Stimulated activated CD8-positive, alpha-beta memory T cell treated with anti-CD3 and anti-CD28 coated beads, Interleukin-7, amount 100 ng/mL, for 24 hours (primary cell): ENCODE data around the gene BAG2.
A peak's percentile ranks its signal among the peaks of the same experiment; 100 is the strongest.

Experiments
- DNase-seq: peaks from one replicate; pipeline ENCODE4 v3.0.0-alpha.2; 2020; ENCODE audit warnings: low read depth

BAG2 gene

DNA sequence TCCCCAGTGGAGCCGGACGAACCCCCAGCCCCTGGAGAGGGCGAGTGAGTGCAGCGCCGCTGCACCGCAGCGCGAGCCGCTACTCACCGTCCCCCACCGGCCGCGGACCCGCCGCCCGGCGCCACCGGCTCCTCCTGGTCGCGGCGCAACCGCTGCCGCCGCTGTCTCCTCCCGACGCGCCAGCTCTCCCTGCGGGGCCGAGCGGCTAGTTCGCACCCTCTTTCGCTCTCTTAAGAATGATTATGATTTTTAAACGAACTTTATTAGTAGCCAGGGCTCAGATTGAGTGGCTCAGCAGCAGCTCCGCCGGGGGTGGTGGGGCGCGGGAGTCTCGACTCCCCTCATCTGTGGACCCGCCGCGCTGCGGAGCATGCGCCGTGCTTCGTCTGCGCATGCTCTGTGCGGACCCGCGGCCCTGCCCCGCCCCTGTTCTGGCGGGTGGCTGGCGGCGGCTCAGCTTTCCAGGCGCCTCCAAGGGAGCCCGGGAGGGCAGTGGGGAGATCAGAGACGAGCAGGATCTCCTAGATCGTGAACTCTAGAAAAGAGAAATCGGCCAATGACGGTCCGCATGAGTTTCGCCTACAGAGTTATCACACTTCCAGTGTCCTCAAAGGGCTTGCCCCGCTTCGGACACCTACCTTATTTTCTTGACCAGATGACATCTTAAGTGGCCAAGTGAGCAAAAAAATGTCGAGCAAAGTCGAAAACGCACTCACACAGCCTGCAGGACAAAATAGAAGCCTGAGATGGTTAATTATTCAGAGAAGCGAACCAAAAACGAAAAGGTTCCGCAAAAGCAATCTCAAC is 50.0 kb downstream of the BAG2 start, which contains the start of gene RAB23:
TSS of gene RAB23 (minus strand) at position 372 of the 807 bp plus-strand sequence. CDS start 11,927 bp downstream, outside the sequence.
- peak; percentile 50 for DNase-seq

DNA sequence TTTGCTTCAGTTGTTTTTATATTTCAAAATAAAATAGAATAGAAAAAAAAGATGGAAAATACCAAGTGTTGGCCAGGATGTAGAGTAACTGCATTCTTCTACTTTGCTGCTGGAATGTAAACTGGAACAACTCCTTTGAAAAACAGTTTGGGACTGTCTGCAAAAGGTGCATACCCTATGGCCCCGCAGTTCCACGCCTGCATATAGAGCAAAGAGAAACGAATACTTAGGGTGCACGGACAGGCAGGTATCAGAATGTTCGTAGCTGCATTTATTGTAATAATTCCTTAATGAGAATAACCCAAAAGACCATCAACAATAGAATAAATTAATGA is 50.6 kb downstream of the BAG2 start:
- DNase-seq: no peak

DNA sequence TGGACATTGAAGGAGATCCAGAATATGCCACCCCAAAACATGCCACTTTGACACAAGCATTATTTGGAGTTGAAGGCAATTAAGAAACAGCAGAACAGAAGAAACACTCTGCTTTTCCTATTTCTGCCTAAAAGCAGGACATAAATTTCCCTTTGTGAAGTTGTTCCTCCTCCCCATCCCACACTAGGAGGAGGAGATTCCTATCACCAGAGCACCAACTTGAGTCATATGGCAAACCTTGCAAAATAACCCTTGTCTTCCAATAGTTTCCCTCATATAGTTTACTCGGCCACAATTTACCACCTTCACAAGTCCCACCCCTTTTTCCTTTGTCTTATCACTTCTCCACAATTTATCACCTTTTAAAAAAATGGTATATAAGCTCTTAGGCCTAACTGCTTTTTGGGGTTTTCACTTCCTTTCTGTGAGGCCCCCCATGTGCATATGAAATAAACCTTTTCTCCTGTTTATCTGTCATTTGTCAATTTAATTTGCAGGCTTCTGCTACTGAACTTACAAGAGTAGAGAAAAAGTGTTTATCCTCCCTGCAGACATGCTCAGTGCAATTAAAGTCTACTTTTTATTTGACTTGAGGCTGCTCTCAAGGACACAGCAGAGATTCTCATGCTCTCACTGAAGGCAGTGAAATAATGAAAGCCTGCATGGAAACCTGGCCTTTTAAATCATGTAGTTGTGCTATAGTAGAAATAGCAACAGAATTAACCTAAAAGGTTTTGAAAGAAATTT is 52.8 kb downstream of the BAG2 start:
- no peak for DNase-seq

DNA sequence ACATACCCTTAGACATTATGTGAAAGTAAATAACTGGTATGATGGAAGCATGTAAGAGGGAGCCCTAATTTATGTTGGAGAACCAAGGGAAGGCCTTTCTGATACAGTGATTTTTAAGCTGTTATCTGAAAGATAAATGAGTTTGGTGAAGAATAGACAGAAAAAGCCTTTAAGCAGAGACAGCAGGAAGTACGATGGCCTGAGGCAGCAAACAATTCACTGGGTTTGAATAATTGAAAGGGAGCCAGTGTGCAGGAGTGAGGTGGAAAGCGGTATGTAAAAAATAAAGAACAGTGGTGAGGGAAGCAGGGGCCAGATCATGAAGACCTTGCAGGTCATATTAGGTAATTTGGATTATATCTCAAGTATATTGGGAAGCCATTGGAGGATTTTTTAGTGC is 54.1 kb downstream of the BAG2 start:
- DNase-seq: no peak
